GM12878 (cell line): ENCODE results near the gene PUS3. TPM values are rescaled to one million over a fixed set of nuclear protein-coding genes. Genes with fewer than 3 reads are reported as not detected.

ENCODE experiments used
- ATAC-seq: fragments of 200-7000 bp; cut with Tn5 transposase; 3 replicates; pipeline ENCODE4 v1.9.1; 2020; ENCODE audit warnings: mild to moderate bottlenecking, moderate library complexity
- BruUV-seq: library from RNA; stranded (reverse); fragments of 400-500 nt; replicated peaks from 2 replicates; lab custom pipeline; 2021; lab: Mats Ljungman, UMichigan
- CTCF ChIA-PET: fragments of 300-600 bp; sonication (Branson Sonifier 250); formaldehyde crosslinking; extraction: SDS; loops from one replicate; lab custom pipeline; 2021; ENCODE audit warnings: inconsistent platforms; lab: Yijun Ruan, JAX
- POLR2A ChIA-PET: fragments of 350-600 bp; formaldehyde crosslinking; extraction: SDS; loops from one replicate; lab custom pipeline; 2021; ENCODE audit warnings: inconsistent platforms; lab: Charles Lee
- RAD21 ChIA-PET: fragments of 300-600 bp; sonication (Branson Sonifier 250); formaldehyde crosslinking; loops from one replicate; lab custom pipeline; 2023; ENCODE audit warnings: antibody characterized with exemption; ENCODE audit not compliant: unreplicated experiment; lab: Charles Lee
- SMC1A ChIA-PET: fragments of 300-600 bp; sonication (Branson Sonifier 250); formaldehyde crosslinking; loops from one replicate; lab custom pipeline; 2023; ENCODE audit not compliant: unreplicated experiment, uncharacterized antibody; lab: Charles Lee
- DNase-seq: peaks from one replicate; pipeline ENCODE4 v3.0.0-alpha.2; 2011; ENCODE audit warnings: low read depth, low spot score
- FAIRE-seq: peaks from 3 replicates; lab custom pipeline; 2011; peaks lifted over from hg19 to GRCh38; lab: Jason Lieb, UNC
- H2AFZ ChIP-seq: 2 replicates; pipeline ENCODE4 v1.6.0; 2011; ENCODE audit warnings: low read depth, low read length, control low read depth; ENCODE audit not compliant: control insufficient read depth
- H3K27ac ChIP-seq: 2 replicates; pipeline ENCODE4 v1.5.1; 2011; ENCODE audit warnings: control low read depth; ENCODE audit not compliant: control insufficient read depth, insufficient read depth
- H3K27me3 ChIP-seq, 2 experiments: replicated peaks in 1 of 2; 2 replicates each; pipeline versions ENCODE4 v1.6.0 to v1.6.1; 2011; ENCODE audit warnings: low read length in 1 of 2; ENCODE audit not compliant: control insufficient read depth in 2 of 2, insufficient read depth in 2 of 2
- H3K36me3 ChIP-seq, 2 experiments: 2 replicates each; pipeline ENCODE4 v1.5.1; 2011; ENCODE audit warnings: low read length in 1 of 2; ENCODE audit not compliant: control insufficient read depth in 2 of 2, insufficient read depth in 2 of 2
- H3K4me1 ChIP-seq: 2 replicates; pipeline ENCODE4 v1.6.1; 2011; ENCODE audit warnings: mild to moderate bottlenecking, low read length, moderate library complexity, mixed read lengths; ENCODE audit not compliant: control insufficient read depth, insufficient read depth
- H3K4me2 ChIP-seq: 2 replicates; pipeline ENCODE4 v1.6.0; 2011; ENCODE audit warnings: control low read depth; ENCODE audit not compliant: control insufficient read depth, insufficient read depth
- H3K4me3 ChIP-seq: fragments of 200-600 bp; sonication (generic); 2 replicates; pipeline ENCODE4 v1.5.1; 2016
- H3K79me2 ChIP-seq: 2 replicates; pipeline ENCODE4 v1.6.0; 2011; ENCODE audit warnings: low read length; ENCODE audit not compliant: control insufficient read depth, insufficient read depth
- H3K9ac ChIP-seq: 2 replicates; pipeline ENCODE4 v1.8.0; 2011; ENCODE audit warnings: low read length, control low read depth, mixed read lengths; ENCODE audit not compliant: control insufficient read depth, insufficient read depth
- H3K9me3 ChIP-seq: replicated peaks from 3 replicates; pipeline ENCODE4 v1.5.1; 2011; ENCODE audit warnings: mild to moderate bottlenecking, low read length; ENCODE audit not compliant: control insufficient read depth, insufficient read depth
- H4K20me1 ChIP-seq: 2 replicates; pipeline ENCODE4 v1.6.0; 2011; ENCODE audit not compliant: control insufficient read depth, insufficient read depth
- BMI1 ChIP-seq: fragments of 450-650 bp; IDR thresholded peaks from 2 replicates; pipeline ENCODE4 v1.6.1; 2016; ENCODE audit warnings: mild to moderate bottlenecking, moderate library complexity, borderline replicate concordance
- CREB1 ChIP-seq: IDR thresholded peaks from 2 replicates; pipeline ENCODE4 v1.6.1; 2012; ENCODE audit warnings: low read depth, mild to moderate bottlenecking, inconsistent platforms
- E4F1 ChIP-seq: fragments of 450-650 bp; IDR thresholded peaks from 2 replicates; pipeline ENCODE4 v1.6.1; 2018; ENCODE audit warnings: borderline replicate concordance, mild to moderate bottlenecking; ENCODE audit not compliant: partially characterized antibody
- ETV6 ChIP-seq, 2 experiments: fragments of 450-650 bp in 1 of 2; IDR thresholded peaks in 1 of 2; conservative IDR thresholded peaks in 1 of 2; 2 replicates each; pipeline ENCODE4 v1.6.1; 2014; ENCODE audit warnings: antibody characterized with exemption in 1 of 2, borderline replicate concordance in 1 of 2, low read depth in 1 of 2, mild to moderate bottlenecking in 1 of 2, moderate library complexity in 1 of 2
- EZH2 ChIP-seq: IDR thresholded peaks from 2 replicates; pipeline ENCODE4 v1.6.1; 2012; ENCODE audit warnings: low read depth, mild to moderate bottlenecking, control low read depth, inconsistent platforms, low read length, borderline replicate concordance; ENCODE audit not compliant: control insufficient read depth
- GABPA ChIP-seq: IDR thresholded peaks from 2 replicates; pipeline ENCODE4 v1.6.1; 2014; ENCODE audit warnings: antibody characterized with exemption, low read depth, mild to moderate bottlenecking, inconsistent platforms
- HDAC2 ChIP-seq: fragments of 200-600 bp; sonication (generic); IDR thresholded peaks from 2 replicates; pipeline ENCODE4 v1.6.1; 2017
- IRF5 ChIP-seq: fragments of 450-650 bp; IDR thresholded peaks from 2 replicates; pipeline ENCODE4 v1.6.1; 2017; ENCODE audit warnings: borderline replicate concordance
- KAT2A ChIP-seq: conservative IDR thresholded peaks from 2 replicates; pipeline ENCODE4 v1.6.1; 2011; ENCODE audit warnings: low read depth, low read length; ENCODE audit not compliant: control insufficient read depth
- PAX5 ChIP-seq: IDR thresholded peaks from 2 replicates; pipeline ENCODE4 v1.6.1; 2011; ENCODE audit warnings: low read depth, low read length, borderline replicate concordance
- RAD51 ChIP-seq: fragments of 450-650 bp; IDR thresholded peaks from 2 replicates; pipeline ENCODE4 v1.6.1; 2016; ENCODE audit warnings: moderate library complexity, mild to moderate bottlenecking, inconsistent platforms
- RB1 ChIP-seq: fragments of 450-650 bp; formaldehyde crosslinking; IDR thresholded peaks from 2 replicates; pipeline ENCODE4 v1.6.1; 2017; ENCODE audit warnings: mild to moderate bottlenecking, borderline replicate concordance
- SP1 ChIP-seq: IDR thresholded peaks from one replicate; pipeline ENCODE4 v1.6.1; 2011; ENCODE audit warnings: low read depth, low read length
- STAT1 ChIP-seq: fragments of 450-650 bp; conservative IDR thresholded peaks from 2 replicates; pipeline ENCODE4 v1.6.1; 2014; ENCODE audit warnings: antibody characterized with exemption, mild to moderate bottlenecking
- ZBTB40 ChIP-seq: fragments of 450-650 bp; IDR thresholded peaks from 2 replicates; pipeline ENCODE4 v1.6.1; 2016; ENCODE audit warnings: mild to moderate bottlenecking, moderate library complexity, borderline replicate concordance
- ZNF217 ChIP-seq: fragments of 450-650 bp; IDR thresholded peaks from 2 replicates; pipeline ENCODE4 v1.6.1; 2017; ENCODE audit warnings: antibody characterized with exemption, mild to moderate bottlenecking
- ZNF384 ChIP-seq: IDR thresholded peaks from 2 replicates; pipeline ENCODE4 v1.6.1; 2012; ENCODE audit warnings: low read depth, mild to moderate bottlenecking, low read length, improper control_type of control experiment, borderline replicate concordance
- WGBS: methylation state at CpG from one replicate; pipeline ENCODE4 v1.1.6; 2016; ENCODE audit warnings: low lambda C conversion rate; ENCODE audit not compliant: insufficient replicate concordance, insufficient coverage; ENCODE audit errors: missing lambda C conversion rate; 5-methylcytosine and 5-hydroxymethylcytosine counted together
- in situ Hi-C: fragments of 300-500 bp; cut with MboI; formaldehyde crosslinking; loops from 9 replicates; pipeline ENCODE4 v1.14.3; 2018; ENCODE audit warnings: mixed read lengths
- intact Hi-C: fragments of 100-400 bp; cut with micrococcal nuclease; formaldehyde crosslinking; loops from one replicate; pipeline ENCODE4 v1.14.2; 2022; ENCODE audit not compliant: unreplicated experiment
- polyA plus RNA-seq, 11 experiments: library from polyadenylated mRNA; depleted of rRNA in 4 of 11; unstranded in 6 of 11; stranded (reverse) in 5 of 11; fragments of >200 nt; fragmentation: Nextera tagmentation in 4 of 11; fragmentation: Illumina TruSeq in 1 of 11; extraction: Ambion mirVana in 4 of 11; extraction: Trizol in 1 of 11; gene quantifications; 1 replicate in 1 of 11; 2 replicates in 10 of 11; pipeline versions ENCODE4 v1.2.1 to v1.2.3, GENCODE V29; 2011 to 2016; ENCODE audit warnings: inconsistent platforms in 2 of 11, missing spikeins in 2 of 11, low read depth in 1 of 11
- total RNA-seq, 4 experiments: library from RNA; depleted of rRNA in 3 of 4; stranded (reverse); fragments of >200 nt in 3 of 4; fragmentation: Illumina TruSeq in 1 of 4; extraction: Trizol in 1 of 4; gene quantifications; 2 replicates each; pipeline versions ENCODE4 v1.2.1 to v1.2.3, GENCODE V29; 2013 to 2021

Gene PUS3
- total and polyA plus RNA-seq, 10 of the 15 experiments (the other 5 are each of a cell fraction or from before 2014, with no cell fraction given): 10.9 to 22.4 (median 14.3) TPM

- Histone ChIP-seq H2AFZ (no peak overlapping the region), H3K79me2 (peaks cover 6% of the 10 kb centered on the region), H3K4me3 (no peak overlapping the region), H3K9me3 (no peaks in the 10 kb centered on the region), H3K4me2 (no peak overlapping the region), H3K4me1 (no peaks in the 10 kb centered on the region), H3K36me3 (no peaks in the 10 kb centered on the region), H3K27me3 (no peaks in the 10 kb centered on the region), H4K20me1 (no peaks in the 10 kb centered on the region), H3K27ac (no peak overlapping the region), H3K9ac (no peak overlapping the region)
- in situ Hi-C loops: loop anchor here (25.0 kb wide), 1 partner anchor 921 kb away; the partner anchor contains the start of gene CCDC15
- WGBS: 78% methylated on average over 8 of the region's 8 CpGs
- CTCF ChIA-PET: no interaction called here
- BruUV-seq: no TSS peak
- ATAC-seq (no peak), FAIRE-seq (no peak), DNase-seq (no peak)
- SMC1A ChIA-PET: no interaction called here
- RAD21 ChIA-PET: no interaction called here
- POLR2A ChIA-PET: no interaction called here
- intact Hi-C loops: no loop called here
- TF ChIP-seq GABPA (no peak), SP1 (no peak), ZNF217 (no peak), STAT1 (no peak), CREB1 (no peak), KAT2A (no peak), ETV6 (conservative IDR thresholded peaks at IDR 0.05 in 1 of 2, IDR thresholded peaks at IDR 0.05 in 1 of 2; ENCODE audit: borderline replicate concordance in 1 of 2, low read depth in 1 of 2) (no peak), PAX5 (no peak), HDAC2 (no peak), IRF5 (no peak), RB1 (no peak), ZNF384 (no peak), BMI1 (no peak), EZH2 (no peak), RAD51 (no peak), E4F1 (no peak), ZBTB40 (no peak)
Measured at GRCh38 chr11:125883375-125883774, 19.6 kb downstream of the PUS3 start.
